NCI-H187 treated with DMSO at 0.1 percent for 48 hours (cell line): Measurements from ENCODE around the gene TIMM13.
"Not testable (repeated sequence)": the region's sequence is repeated elsewhere in the genome, so short reads cannot be mapped to it uniquely, and the experiment has no call there.

Experiments used
- DNase-seq: peaks from one replicate; lab custom pipeline; 2025; lab: John Stamatoyannopoulos, UW

The TIMM13 gene

DNA sequence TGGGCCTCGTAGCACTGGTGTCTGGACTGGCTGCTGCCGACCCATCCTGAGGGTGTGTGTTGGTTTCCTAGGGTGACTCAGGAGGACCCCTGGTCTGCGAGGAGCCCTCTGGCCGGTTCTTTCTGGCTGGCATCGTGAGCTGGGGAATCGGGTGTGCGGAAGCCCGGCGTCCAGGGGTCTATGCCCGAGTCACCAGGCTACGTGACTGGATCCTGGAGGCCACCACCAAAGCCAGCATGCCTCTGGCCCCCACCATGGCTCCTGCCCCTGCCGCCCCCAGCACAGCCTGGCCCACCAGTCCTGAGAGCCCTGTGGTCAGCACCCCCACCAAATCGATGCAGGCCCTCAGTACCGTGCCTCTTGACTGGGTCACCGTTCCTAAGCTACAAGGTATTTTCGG lies 13.8 kb downstream of the TIMM13 start:
- DNase-seq: no peak

DNA sequence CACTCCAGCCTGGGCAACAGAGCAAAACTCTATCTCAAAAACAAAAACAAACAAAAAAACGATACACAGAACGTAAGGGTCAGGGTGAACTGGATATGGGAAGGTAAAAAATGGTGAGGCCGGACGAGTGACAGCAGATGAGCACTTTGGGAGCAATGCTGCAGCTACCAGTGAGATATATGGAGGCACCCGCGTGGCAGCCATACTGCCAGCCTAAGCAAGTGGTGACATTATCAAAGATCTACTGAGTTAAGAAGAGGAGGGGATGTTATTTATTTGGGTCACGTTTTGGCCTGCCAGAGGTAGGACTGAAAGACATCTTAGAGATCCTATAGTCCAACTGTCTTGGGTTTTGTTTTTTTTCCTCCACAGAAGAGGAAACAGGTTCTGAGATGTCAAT lies 14.2 kb downstream of the TIMM13 start:
- no peak for DNase-seq

DNA sequence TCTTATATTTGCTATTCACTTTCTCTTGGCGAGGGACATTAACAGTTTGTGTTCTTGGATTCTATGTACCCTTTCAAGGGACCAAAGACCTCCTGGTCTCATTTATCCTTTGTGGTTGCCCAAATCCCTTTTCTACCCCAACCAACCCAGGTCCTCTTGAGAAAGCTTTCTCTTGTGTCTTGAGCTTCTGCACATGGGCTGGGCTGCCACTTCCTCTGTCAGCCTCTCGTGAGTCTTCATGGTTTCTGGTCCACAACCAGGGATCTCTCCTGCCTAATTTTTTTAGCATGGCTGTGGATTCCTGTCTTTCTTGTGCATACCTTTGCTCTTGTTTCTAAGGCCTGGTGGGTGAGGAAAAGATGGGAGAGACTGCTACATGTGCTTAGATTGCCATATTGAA lies 14.9 kb downstream of the TIMM13 start:
- no peak for DNase-seq

DNA sequence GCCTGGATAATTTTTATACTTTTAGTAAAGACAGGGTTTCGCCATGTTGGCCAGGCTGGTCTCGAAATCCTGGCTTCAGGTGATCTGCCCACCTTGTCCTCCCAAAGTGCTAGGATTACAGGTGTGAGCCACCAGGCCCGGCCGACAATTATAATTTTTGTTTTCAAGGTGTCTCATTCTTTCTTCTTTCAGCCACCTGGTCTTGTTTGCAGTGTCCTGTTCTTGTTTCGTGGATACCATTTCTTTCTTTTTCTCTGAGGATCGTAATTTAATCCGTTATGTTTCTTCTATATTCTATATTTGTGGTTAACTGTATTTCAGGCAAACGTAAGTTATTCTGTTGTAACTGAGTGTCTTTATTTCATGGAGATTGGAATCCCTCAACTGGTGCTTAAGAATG lies 15.7 kb downstream of the TIMM13 start:
- DNase-seq: no peak

DNA sequence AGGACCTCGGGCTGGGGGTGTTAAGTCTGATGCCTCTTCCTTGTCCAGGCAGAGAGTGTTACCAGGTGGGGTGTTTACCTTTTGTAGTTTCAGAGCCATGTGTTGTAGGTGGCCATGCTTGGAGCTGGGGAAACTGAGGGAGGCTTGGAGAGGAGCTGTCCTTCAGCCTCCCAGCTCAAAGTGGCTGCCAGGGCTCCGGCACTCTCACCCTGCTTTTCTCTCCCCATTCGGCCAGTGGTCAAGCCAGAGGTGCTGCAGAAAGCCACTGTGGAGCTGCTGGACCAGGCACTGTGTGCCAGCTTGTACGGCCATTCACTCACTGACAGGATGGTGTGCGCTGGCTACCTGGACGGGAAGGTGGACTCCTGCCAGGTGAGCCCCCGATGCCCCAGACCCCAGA lies 17.4 kb downstream of the TIMM13 start:
- no peak for DNase-seq

DNA sequence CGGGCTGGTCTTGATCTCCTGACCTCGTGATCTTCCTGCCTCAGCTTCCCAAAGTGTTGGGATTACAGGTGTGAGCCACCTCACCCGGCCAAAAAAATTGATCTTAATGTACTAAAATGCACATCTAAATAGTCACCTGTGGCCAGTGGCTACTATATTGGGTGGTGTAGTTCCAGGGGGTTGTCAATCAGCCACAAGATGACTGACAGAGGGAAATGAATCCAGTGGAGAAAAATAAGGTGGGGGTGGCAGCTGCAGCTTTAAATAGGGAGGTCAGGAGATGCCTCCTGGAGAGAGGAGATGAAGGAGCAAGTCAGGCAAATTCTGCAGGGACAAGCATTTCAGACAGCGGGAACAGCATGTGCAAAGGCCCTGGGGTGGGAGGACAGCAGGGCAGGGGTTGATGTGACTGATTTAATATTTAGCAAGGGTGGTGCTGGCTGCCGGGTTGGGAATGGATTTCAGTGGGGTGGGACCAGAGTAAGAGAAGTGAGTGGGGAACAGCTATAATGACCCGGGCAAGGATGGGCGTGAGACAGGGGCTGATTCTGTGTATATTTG lies 18.0 kb downstream of the TIMM13 start:
- DNase-seq: no peak

DNA sequence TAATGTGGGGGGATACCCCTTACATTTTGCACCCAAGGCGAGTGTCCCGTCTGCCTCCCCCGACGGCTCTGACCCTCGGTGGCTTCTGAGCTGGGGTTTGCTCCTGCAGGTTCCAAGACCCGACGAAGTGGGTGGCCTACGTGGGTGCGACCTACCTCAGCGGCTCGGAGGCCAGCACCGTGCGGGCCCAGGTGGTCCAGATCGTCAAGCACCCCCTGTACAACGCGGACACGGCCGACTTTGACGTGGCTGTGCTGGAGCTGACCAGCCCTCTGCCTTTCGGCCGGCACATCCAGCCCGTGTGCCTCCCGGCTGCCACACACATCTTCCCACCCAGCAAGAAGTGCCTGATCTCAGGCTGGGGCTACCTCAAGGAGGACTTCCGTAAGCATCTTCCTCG lies 19.1 kb downstream of the TIMM13 start:
- DNase-seq: no peak

DNA sequence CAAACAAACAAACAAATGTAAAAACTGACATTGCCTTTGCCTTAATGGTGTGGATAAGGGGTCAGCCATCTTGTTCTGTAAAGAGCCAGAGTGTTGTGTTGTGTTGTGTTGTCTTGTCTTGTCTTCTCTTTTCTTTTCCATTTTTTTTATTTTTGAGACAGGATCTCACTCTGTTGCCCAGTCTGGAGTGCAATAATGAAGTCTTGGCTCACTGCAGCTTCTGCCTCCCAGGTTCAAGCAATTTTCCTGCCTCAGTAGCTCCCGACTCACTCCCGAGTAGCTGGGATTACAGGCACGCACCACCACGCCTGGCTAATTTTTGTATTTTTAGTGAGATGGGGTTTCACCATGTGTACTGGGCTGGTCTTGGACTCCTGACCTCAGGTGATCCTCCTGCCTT lies 27.8 kb downstream of the TIMM13 start:
- DNase-seq: no peak

DNA sequence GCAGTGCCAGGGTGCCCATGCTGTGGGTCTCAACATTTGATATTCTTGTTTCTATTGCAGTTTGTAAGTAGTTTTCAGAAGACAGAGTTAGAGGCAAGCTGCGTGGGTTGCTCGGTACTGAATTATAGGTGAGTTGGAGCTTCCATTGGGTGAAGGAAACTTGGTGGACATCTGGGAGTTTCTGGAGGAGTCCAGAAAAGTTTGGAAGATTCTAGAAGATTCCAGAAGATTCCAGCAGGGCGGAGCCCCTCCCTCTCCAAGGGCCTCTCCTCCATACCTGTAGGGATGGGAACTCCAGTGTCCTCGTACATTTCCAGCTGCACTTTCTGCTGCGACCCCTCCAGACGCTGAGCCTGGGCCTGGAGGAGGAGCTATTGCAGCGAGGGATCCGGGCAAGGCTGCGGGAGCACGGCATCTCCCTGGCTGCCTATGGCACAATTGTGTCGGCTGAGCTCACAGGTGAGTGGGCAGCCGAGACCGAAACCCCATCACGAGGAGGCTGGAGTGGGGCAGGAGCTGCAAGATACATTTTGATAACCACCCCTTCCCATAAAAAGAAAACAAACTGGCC lies 28.6 kb downstream of the TIMM13 start:
- DNase-seq: no peak

DNA sequence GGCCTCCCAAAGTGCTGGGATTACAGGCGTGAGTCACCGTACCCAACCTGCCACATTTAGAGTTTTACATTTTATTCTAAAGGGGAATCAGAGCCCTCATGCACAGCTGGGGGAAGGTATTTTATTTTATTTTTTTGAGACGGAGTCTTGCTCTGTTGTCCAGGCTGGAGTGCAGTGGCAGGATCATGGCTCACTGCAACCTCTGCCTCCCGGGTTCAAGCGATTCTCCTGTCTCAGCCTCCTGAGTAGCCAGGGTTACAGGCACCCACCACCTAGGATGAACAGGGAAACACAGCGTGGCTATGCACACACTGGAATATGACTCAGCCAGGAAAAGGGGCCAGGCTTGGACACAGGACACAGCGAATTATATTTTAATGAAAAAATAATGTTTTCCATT lies 30.2 kb downstream of the TIMM13 start:
- not testable (repeated sequence) for DNase-seq

DNA sequence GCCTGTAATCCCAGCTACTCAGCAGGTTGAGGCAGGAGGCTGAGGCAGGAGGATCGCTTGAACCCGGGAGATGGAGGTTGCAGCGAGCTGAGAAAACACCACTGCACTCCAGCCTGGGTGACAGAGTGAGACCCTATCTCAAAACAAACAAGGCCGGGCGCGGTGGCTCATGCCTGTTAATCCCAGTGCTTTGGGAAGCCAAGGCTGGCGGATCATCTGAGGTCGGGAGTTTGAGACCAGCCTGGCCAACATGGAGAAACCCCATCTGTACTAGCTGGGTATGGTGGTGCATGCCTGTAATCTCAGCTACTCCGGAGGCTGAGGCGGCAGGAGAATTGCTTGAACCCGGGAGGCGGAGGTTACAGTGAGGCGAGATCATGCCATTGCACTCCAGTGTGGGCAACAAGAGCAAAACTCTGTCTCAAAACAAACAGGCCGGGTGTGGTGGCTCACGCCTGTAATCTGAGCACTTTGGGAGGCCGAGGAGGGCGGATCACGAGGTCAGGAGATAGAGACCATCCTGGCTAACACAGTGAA lies 32.0 kb downstream of the TIMM13 start:
- DNase-seq: not testable (repeated sequence)

DNA sequence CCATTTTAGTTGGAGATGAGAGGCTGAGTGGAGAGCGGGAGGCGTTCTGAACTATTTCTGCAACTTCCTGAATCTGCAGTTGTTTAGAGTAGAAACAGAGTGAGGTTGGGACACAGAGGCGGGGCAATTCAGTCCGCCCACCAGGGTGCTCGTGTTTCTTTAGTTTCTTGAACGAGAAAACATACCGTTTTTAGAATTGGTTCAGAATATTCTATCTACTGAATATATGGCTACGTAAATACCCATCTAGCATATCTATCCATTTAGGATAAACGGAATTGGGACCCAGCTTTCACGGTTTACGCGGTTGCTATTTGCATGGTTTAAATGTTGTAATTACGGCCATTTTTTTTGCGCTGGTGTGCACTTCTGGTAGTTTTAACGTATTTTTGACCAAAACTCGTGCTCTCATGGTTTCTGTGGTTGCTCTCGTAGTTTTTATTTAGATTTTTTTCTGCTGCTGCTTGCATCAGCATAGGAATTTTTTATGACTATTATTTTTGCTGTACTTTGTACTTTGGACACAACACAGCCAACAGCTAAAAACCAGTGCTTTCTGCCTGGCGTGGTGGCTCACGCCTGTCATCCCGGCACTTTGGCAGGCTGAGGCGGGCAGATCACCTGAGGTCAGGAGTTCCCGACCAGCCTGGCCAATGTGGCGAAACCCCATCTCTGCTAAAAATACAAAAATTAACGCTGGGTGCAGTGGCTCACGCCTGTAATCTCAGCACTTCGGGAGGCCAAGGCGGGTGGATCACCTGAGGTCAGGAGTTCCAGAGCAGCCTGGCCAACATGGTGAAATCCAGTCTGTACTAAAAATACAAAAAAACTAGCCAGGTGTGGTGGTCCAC lies 32.7 kb downstream of the TIMM13 start:
- no peak for DNase-seq

DNA sequence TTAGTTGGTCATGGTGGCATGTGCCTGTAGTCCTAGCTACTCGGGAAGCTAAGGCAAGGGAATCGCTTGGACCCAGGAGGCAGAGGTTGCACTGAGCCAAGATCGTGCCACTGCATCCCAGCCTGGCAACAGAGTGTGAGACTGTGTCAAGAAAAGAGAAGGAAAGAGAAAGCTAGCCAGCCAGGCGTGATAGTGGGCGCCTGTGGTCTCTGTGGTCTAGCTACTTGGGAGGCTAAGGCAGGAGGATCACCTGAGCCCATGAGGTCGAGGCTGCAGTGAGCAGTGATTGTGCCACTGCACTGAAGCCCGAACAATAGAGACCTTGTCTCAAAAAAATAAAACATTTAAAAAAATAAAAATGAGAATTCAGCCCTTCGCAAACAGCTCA lies 33.3 kb downstream of the TIMM13 start:
- DNase-seq: no peak

DNA sequence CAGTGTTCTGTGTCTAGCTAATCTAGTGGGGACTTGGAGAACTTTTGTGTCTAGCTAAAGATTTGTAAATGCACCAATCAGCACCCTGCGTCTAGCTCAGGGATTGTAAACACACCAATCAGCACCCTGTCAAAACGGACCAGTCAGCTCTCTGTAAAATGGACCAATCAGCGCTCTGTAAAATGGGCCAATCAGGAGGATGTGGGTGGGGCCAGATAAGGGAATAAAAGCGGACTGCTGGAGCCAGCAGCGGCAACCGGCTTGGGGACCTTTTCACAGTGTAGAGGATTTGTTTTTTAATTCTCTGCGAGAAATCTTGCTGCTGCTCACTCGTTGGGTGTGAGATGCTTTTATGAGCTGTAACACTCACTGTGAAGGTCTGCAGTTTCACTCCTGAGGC lies 34.5 kb downstream of the TIMM13 start:
- not testable (repeated sequence) for DNase-seq

DNA sequence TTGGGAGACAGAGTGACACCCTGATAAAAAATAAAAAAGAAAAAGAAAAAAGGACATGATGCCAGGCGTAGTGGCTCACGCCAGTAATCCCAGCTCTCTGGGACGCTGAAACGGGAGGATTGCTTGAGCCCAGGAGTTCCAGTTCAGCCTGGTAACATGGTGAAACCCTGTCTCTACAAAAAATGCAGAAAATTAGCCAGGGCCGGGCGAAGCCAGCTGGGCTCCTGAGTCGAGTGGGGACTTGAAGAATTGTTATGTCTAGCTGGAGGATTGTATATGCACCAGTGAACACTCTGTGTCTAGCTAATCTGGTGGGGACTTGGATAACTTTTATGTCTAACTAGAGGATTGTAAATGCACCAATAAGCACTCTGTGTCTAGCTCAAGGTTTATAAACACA lies 35.0 kb downstream of the TIMM13 start:
- no peak for DNase-seq

DNA sequence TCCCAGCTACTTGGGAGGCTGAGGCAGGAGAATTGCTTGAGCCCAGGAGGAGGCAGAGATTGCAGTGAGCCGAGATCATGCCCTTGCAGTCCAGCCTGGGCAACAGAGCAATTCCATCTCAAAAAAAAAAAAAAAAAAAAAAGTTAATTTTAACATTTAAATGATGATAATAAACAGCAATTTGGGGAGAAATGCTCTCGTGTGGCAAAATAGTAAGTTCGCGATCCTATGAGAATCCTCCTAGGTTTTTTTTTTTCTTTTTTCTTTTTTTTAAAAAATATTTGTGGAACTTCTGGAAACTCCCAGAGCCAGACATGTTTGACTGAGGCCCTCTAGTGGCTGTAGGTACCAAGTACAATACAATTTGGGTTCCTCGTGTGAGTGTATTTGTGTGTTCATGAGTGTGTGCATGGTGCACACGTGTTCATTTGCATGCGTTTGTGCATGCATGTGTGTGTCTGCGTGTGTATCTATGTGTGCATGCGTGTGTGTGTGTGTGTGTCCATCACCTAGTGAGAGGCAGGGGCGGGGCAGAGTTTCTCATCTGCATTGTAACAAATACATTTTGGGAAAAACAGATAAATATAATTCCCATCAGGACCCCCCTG lies 36.2 kb downstream of the TIMM13 start:
- peak; percentile 52 for DNase-seq

DNA sequence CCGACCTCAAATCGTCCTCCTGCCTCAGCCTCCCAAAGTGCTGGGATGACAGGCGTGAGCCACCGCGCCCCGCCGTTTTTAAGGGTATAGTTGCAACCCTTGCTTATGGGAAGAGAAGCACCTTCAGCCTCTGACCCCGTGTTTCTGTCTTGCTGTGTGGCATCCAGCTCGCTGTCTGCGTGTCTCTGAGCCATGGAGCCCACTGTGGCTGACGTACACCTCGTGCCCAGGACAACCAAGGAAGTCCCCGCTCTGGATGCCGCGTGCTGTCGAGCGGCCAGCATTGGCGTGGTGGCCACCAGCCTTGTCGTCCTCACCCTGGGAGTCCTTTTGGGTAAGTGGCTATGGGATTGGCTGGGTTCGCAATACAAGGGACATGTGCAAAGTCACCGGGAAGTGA lies 37.8 kb downstream of the TIMM13 start:
- DNase-seq: no peak

DNA sequence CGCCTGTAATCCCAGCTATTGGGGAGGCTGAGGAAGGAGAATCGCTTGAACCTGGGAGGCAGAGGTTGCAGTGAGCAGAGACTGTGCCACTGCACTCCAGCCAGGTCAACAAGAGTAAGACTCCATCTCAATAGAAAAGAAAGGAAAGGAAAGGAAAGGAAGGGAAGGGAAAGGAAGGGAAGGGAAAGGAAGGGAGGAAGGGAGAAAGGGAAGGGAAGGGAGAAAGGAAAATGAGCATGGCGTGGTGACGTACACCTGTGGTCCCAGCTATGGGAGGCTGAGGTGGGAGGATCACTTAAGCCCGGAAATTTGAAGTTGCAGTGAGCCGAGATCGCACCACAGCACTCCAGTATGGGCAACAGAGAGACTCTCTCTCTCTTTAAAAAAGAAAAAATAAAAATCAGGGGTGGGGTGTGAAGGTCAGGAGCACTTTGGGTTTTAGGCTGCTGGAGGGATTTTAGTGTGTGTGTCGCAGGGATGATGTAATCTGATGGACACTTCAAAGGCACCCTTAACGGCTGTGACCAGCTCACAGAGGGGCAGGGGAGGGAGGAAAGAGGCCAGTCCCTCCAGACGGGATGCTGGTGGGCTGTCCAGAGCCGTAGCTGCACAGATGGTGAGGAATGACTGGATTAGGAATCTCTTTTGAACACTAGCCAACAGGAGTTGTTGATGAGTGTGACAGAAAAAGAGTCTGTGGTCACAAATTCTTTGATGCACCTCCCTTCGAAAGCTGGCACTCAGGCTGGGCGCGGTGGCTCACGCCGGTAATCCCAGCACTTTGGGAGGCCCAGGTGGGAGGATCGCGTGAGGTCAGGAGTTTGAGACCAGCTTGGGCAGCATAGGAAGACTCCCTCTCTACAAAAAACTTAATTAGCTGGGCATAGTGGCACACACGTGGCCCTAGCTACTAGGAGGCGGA lies 39.8 kb downstream of the TIMM13 start:
- DNase-seq: no peak

DNA sequence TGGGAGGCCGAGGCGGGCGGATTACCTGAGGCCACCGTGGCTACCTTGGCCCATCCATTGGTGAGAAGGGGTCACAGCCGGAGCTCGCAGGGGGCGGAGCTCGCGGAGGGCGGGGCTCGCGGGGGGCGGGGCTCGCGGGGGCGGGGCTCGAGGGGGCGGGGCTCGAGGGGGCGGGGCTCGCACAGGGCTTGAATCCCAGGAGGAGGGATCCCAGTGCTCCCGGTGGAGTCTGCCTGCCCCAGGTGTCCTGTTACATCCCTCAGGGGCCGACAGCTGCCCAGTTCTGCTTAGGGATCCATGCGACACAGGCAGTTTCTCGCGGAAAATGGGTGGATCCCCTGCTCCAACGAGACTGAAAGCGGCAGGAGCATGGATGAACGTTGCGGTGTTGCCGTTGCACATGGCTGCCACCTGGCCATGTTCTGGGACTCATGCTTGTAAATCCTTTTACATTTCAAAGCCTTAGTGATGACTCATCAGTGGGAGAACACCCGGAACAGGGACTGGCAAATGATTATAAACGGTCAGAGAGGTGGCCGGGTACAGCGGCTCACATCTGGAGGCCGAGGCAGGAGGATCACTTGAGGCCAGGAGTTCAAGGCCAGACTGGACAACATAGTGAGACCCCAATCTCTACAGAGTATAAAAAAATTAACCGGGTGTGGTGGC lies 42.2 kb downstream of the TIMM13 start:
- peak; percentile 34 for DNase-seq

DNA sequence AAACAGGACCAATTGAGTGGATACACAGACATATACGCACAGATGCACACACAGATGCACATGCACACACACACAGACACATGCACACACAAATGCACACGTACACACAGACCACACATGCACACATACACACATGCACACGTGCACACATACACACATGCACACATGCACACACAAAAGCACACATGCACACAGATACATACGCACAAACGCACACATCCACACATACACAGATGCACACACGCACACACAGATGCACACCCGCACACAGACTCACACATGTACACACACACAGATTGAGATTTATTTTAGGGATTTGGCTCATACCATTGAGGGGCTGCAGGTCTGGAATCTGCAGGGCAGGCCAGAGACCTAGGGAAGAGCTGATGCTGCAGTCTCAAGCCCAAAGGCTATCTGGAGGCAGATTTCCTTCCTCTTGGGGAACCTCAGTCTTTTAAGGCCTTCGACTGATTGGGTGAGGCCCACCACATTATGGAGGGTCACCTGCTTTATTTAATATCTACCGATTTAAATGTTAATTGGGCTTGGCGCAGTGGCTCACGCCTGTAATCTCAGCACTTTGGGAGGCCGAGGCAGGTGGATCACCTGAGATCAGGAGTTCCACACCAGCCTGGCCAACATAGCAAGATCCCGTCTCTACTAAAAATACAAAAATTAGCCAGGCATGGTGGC lies 44.7 kb downstream of the TIMM13 start:
- no peak for DNase-seq
